Neural crest cell (in vitro differentiated cells): Measurements from ENCODE around the gene ZNF684. TPM values are rescaled to one million over a fixed set of nuclear protein-coding genes. Genes with fewer than 3 reads are reported as not detected.

ENCODE experiments used
- DNase-seq: peaks from one replicate; pipeline ENCODE4 v3.0.0; 2021; ENCODE audit warnings: low read depth, mixed read lengths, low spot score
- H3K27ac Mint-ChIP-seq: one replicate; pipeline ENCODE4 v1.8.0; 2021; ENCODE audit warnings: mild to moderate bottlenecking, mixed read lengths; ENCODE audit not compliant: unreplicated experiment
- H3K27me3 Mint-ChIP-seq: 2 replicates; pipeline ENCODE4 v1.8.0; 2021; ENCODE audit warnings: low read depth, mild to moderate bottlenecking, mixed read lengths
- H3K36me3 Mint-ChIP-seq: 2 replicates; pipeline ENCODE4 v1.8.0; 2021; ENCODE audit warnings: low read depth, mild to moderate bottlenecking, mixed read lengths
- H3K4me1 Mint-ChIP-seq: 2 replicates; pipeline ENCODE4 v1.8.0; 2021; ENCODE audit warnings: mixed read lengths
- H3K4me3 Mint-ChIP-seq: one replicate; pipeline ENCODE4 v1.8.0; 2021; ENCODE audit warnings: mild to moderate bottlenecking, mixed read lengths
- H3K9me3 Mint-ChIP-seq: 2 replicates; pipeline ENCODE4 v1.8.0; 2021; ENCODE audit warnings: mixed read lengths
- total RNA-seq: library from RNA; stranded (reverse); gene quantifications from 2 replicates; pipeline ENCODE4 v1.2.1, GENCODE V29; 2021
- TF ChIP-seq, protein P1 (sequence below): fragments of 200-600 bp; sonication (generic); conservative IDR thresholded peaks from 2 replicates; pipeline ENCODE4 v1.5.0; 2021; ENCODE audit warnings: antibody characterized with exemption, mild to moderate bottlenecking

Gene ZNF684
- total RNA-seq, 1 donor from 2014 or later, result 6.4 TPM

DNA sequence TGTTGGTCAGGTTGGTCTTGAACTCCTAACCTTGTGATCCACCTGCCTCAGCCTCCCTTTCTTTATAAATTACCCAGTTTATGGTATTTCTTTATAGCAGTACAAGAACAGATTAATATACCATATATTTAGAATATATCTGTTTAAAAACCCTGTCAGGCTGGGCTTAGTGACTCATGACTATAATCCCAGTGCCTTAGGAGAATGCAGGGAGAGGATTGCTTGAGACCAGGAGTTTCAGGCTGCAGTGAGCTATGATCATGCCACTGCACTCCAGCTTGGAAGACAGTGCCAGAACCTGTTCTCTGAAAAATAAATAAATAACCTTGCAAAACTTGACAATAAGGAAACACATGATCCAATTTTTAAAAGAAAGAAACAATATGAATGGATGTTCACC is 43.9 kb downstream of the ZNF684 start:
- Mint-ChIP-seq H3K4me1 (no peaks in the 10 kb centered on the region), H3K4me3 (no peak overlapping the region), H3K9me3 (peaks cover 3% of the 10 kb centered on the region), H3K27me3 (peaks cover 2% of the 10 kb centered on the region), H3K27ac (no peak overlapping the region), H3K36me3 (no peaks in the 10 kb centered on the region)
- no peak for DNase-seq
- TF ChIP-seq, protein P1, sequence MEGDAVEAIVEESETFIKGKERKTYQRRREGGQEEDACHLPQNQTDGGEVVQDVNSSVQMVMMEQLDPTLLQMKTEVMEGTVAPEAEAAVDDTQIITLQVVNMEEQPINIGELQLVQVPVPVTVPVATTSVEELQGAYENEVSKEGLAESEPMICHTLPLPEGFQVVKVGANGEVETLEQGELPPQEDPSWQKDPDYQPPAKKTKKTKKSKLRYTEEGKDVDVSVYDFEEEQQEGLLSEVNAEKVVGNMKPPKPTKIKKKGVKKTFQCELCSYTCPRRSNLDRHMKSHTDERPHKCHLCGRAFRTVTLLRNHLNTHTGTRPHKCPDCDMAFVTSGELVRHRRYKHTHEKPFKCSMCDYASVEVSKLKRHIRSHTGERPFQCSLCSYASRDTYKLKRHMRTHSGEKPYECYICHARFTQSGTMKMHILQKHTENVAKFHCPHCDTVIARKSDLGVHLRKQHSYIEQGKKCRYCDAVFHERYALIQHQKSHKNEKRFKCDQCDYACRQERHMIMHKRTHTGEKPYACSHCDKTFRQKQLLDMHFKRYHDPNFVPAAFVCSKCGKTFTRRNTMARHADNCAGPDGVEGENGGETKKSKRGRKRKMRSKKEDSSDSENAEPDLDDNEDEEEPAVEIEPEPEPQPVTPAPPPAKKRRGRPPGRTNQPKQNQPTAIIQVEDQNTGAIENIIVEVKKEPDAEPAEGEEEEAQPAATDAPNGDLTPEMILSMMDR, result no peak

GRCh38 chr1:40582116-40582515 is 50.7 kb downstream of the ZNF684 start:
- TF ChIP-seq, protein P1, result no peak
- Mint-ChIP-seq H3K27me3 (peaks cover 11% of the 10 kb centered on the region), H3K27ac (no peak overlapping the region), H3K9me3 (peaks cover under 1% of the 10 kb centered on the region), H3K4me1 (no peaks in the 10 kb centered on the region), H3K4me3 (no peak overlapping the region), H3K36me3 (no peaks in the 10 kb centered on the region)
- no peak for DNase-seq

DNA sequence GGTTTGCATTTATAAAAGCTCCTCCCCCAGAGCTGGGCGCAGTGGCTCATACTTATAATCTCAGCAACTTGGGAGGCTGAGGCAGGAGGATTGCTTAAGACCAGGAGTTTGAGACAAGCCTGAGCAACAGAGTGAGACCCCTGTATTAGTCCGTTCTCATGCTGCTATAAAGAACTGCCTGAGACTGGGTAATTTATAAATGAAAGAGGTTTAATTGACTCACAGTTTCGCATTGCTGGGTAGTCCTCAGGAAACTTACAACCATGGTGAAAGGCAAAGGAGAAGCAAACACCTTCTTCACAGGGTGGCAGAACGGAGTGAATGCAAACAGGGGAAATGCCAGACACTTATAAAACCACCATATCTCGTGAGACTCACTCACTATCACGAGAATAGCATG is 52.5 kb downstream of the ZNF684 start:
- TF ChIP-seq, protein P1, result no peak
- Mint-ChIP-seq H3K27ac (no peak overlapping the region), H3K36me3 (no peaks in the 10 kb centered on the region), H3K27me3 (peaks cover 20% of the 10 kb centered on the region), H3K4me3 (no peak overlapping the region), H3K9me3 (no peaks in the 10 kb centered on the region), H3K4me1 (no peaks in the 10 kb centered on the region)
- DNase-seq, result no peak

GRCh38 chr1:40588586-40588985 is 57.1 kb downstream of the ZNF684 start:
- peaks cover 3% of the 10 kb centered on the region for H3K9me3 Mint-ChIP-seq
- DNase-seq, result no peak
- no peak overlapping the region for H3K4me3 Mint-ChIP-seq
- no peak overlapping the region for H3K27ac Mint-ChIP-seq
- H3K4me1 Mint-ChIP-seq, result peaks cover 4% of the 10 kb centered on the region
- H3K27me3 Mint-ChIP-seq, result peaks cover 20% of the 10 kb centered on the region
- TF ChIP-seq, protein P1, result no peak
- no peaks in the 10 kb centered on the region for H3K36me3 Mint-ChIP-seq

GRCh38 chr1:40592107-40592803 is 60.8 kb downstream of the ZNF684 start:
- no peak for DNase-seq
- TF ChIP-seq, protein P1, result peak; percentile 63
- Mint-ChIP-seq H3K27me3 (peaks cover 8% of the 10 kb centered on the region), H3K27ac (no peak overlapping the region), H3K36me3 (no peaks in the 10 kb centered on the region), H3K4me1 (peaks cover 4% of the 10 kb centered on the region), H3K9me3 (peaks cover 3% of the 10 kb centered on the region), H3K4me3 (no peak overlapping the region)
